ENCODE measurements around the gene MMP8.

Gene MMP8

GRCh38 chr11:102678022-102678421, 46.7 kb downstream of the MMP8 start:
- Mint-ChIP-seq H3K27me3 (ENCODE audit: low read depth) (peaks cover 3% of the 10 kb centered on the region), H3K4me3 (no peak overlapping the region), H3K27ac (no peak overlapping the region), H3K36me3 (ENCODE audit: low read depth) (no peaks in the 10 kb centered on the region), H3K9me3 (no peaks in the 10 kb centered on the region), H3K4me1 (no peaks in the 10 kb centered on the region)
- TF ChIP-seq CTCF (IDR thresholded peaks at IDR 0.05; ENCODE audit: unreplicated experiment in 3 of 3), result no peak

DNA sequence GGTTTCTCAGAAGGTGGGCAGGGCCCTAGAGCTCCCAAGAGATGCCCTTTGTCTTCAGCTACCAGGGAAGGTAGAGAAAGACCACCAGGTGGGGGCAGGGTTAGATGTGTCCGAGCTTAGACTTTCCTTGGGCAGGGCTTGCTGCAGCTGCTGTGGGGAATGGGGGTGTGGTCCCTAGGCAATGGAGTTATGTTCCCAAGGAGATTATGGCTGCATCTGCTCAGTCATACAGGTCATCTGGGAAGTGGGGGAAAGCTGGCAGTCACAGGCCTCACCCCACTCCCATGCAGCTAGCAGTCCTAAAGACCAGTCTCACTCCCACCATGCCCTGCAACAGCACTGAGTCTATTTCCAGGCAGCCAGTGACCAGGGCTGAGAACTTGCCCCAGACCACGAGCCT, 48.7 kb downstream of the MMP8 start:
- Mint-ChIP-seq H3K27me3 (ENCODE audit: low read depth) (peaks cover 3% of the 10 kb centered on the region), H3K9me3 (no peaks in the 10 kb centered on the region), H3K27ac (no peak overlapping the region), H3K4me3 (no peak overlapping the region), H3K36me3 (ENCODE audit: low read depth) (no peaks in the 10 kb centered on the region), H3K4me1 (no peaks in the 10 kb centered on the region)
- no peak for TF ChIP-seq CTCF (IDR thresholded peaks at IDR 0.05; ENCODE audit: unreplicated experiment in 3 of 3)

- no peak for TF ChIP-seq CTCF (IDR thresholded peaks at IDR 0.05; ENCODE audit: unreplicated experiment in 3 of 3)
- Mint-ChIP-seq H3K27ac (no peak overlapping the region), H3K4me1 (no peaks in the 10 kb centered on the region), H3K9me3 (no peaks in the 10 kb centered on the region), H3K27me3 (ENCODE audit: low read depth) (no peaks in the 10 kb centered on the region), H3K36me3 (ENCODE audit: low read depth) (no peaks in the 10 kb centered on the region), H3K4me3 (no peak overlapping the region)
These were observed 55.1 kb downstream of the MMP8 start for GRCh38 chr11:102669664-102670063.

DNA sequence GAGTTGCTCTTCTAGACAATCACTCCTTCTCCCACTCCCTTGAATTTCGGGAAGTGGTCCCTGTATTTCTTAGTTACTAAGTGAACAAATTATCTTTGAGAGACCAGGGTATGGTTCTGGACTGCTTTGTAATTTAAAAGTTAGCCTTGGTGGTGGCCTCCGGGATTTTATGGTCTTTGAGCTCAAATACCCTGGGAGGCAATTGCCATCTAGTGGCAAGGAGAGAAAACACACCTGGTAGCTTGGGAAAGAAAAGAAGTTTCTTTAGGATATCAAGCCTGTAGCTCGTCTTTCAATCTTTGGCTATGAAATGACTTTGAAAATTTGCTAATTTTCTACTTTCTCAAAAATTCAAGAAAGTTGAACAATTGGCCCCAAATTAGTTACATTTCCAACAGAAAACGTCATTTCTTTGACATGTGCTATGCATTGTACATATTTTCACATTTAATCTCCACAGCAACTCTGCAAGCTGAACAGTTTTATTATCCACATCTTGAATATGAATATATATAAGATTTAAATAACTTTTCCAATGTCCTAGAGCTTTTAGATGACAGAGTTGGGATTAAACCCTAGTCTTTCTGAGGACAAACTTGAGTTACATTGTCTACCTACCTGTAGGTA, 58.3 kb downstream of the MMP8 start:
- Mint-ChIP-seq H3K4me1 (no peaks in the 10 kb centered on the region), H3K9me3 (no peaks in the 10 kb centered on the region), H3K27me3 (ENCODE audit: low read depth) (peaks cover 3% of the 10 kb centered on the region), H3K36me3 (ENCODE audit: low read depth) (no peaks in the 10 kb centered on the region), H3K27ac (no peak overlapping the region), H3K4me3 (no peak overlapping the region)
- peak; percentile 62 to 76 (median 66) for TF ChIP-seq CTCF (IDR thresholded peaks at IDR 0.05; ENCODE audit: unreplicated experiment in 3 of 3)

DNA sequence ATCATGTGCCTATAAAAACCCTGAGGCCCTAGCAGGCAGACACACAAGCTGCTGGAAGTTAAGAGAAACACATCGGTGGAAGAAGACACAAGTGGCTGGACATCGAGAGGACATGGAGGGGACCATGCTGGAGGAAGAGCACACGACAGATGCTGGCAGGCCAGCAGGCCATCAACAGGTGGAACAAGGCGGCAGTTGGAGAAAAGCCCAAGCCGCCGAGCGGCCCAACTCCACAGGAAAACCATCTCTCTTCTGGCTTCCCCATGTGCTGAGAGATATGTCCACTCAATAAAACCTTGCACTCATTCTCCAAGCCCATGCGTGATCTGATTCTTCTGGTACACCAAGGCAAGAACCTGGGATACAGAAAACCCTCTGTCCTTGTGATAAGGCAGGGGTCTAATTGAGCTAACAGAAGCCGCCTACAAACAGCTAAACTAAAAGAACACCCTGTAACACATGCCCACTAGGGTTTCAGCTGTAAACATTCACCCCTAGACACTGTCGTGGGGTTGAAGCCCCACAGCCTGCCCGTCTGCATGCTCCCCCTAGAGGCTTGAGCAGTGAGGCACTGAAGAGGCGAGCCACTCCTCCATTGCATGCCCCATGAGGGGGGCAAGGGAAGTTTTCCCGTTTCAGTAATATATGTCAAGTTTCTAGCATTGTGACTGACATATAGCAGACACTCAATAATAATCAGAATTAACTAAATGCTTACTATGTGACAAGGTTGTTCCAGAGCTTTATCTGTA, 60.6 kb downstream of the MMP8 start:
- Mint-ChIP-seq H3K4me3 (no peak overlapping the region), H3K9me3 (no peaks in the 10 kb centered on the region)
- TF ChIP-seq CTCF (IDR thresholded peaks at IDR 0.05; ENCODE audit: unreplicated experiment in 3 of 3), result no peak

DNA sequence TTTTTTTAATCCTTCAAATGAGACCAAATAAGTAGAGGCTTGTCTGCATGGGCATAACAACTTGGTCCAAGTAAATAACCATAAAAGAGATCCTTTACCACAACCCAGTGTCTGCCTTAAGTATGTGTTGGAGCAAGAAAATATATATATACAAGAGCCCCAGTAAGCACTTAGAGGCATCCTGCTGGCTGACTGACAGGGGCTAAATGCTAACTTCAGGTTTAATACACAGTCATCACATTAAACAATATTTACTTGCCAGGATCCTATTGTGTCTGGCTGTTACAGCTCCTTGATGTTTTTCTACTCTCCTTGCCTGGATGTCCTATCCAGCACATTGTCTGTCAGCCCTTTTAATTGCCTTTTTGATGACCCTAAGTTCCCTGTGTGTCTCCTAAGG, 62.1 kb downstream of the MMP8 start:
- Mint-ChIP-seq H3K4me1 (no peaks in the 10 kb centered on the region), H3K36me3 (ENCODE audit: low read depth) (no peaks in the 10 kb centered on the region), H3K4me3 (no peak overlapping the region), H3K27me3 (ENCODE audit: low read depth) (peaks cover 3% of the 10 kb centered on the region), H3K27ac (no peak overlapping the region), H3K9me3 (no peaks in the 10 kb centered on the region)
- TF ChIP-seq CTCF (IDR thresholded peaks at IDR 0.05; ENCODE audit: unreplicated experiment in 3 of 3), result no peak

More for the DNA sequence above, 60.6 kb downstream of the MMP8 start:
- Mint-ChIP-seq H3K36me3 (ENCODE audit: low read depth) (no peaks in the 10 kb centered on the region), H3K27me3 (ENCODE audit: low read depth) (peaks cover 3% of the 10 kb centered on the region), H3K27ac (no peak overlapping the region), H3K4me1 (no peaks in the 10 kb centered on the region)

Measured in nephron (organoid).